K562 (cell line): Measurements from ENCODE around the gene RAP1GAP2. TPM values are rescaled to one million over a fixed set of nuclear protein-coding genes. Genes with fewer than 3 reads are reported as not detected.

Source experiments
- ATAC-seq: fragments of 200-7000 bp; cut with Tn5 transposase; 3 replicates; pipeline ENCODE4 v1.9.1; 2020; ENCODE audit warnings: moderate library complexity
- BruUV-seq: library from RNA; stranded (reverse); fragments of 400-500 nt; replicated peaks from 2 replicates; lab custom pipeline; 2021; lab: Mats Ljungman, UMichigan
- CTCF ChIA-PET: fragments of 300-600 bp; formaldehyde crosslinking; extraction: SDS; loops from one replicate; lab custom pipeline; 2021; ENCODE audit warnings: low intra/inter-chr PET ratio; lab: Yijun Ruan, JAX
- POLR2A ChIA-PET: fragments of 300-600, 350-650 bp; sonication (Branson Sonifier 250); formaldehyde crosslinking; extraction: SDS; loops from one replicate; lab custom pipeline; 2021; ENCODE audit warnings: antibody characterized with exemption, inconsistent platforms; lab: Yijun Ruan, JAX
- DNase-seq, 4 experiments: peaks; one replicate each; pipeline versions ENCODE4 v3.0.0 to v3.0.0-alpha.2; 2011 to 2018; ENCODE audit warnings: low spot score in 3 of 4, mixed read lengths in 3 of 4; ENCODE audit errors: extremely low read depth in 1 of 4
- FAIRE-seq: peaks from 2 replicates; lab custom pipeline; 2011; peaks lifted over from hg19 to GRCh38; lab: Jason Lieb, UNC
- H2AFZ ChIP-seq: 2 replicates; pipeline ENCODE4 v1.6.0; 2011; ENCODE audit warnings: low read depth, low read length, control low read depth, inconsistent platforms
- H3K27ac ChIP-seq: fragments of 200-600 bp; 3 replicates; pipeline ENCODE4 v1.8.0; 2011; ENCODE audit warnings: low read depth, mild to moderate bottlenecking, control low read depth, inconsistent platforms, low read length, moderate library complexity, mixed read lengths; ENCODE audit errors: extremely low read depth
- H3K27me3 ChIP-seq, 2 experiments: fragments of 300-600 bp in 1 of 2; 2 replicates in 1 of 2; 3 replicates in 1 of 2; pipeline versions ENCODE4 v1.6.0 to v1.8.0; 2011; ENCODE audit warnings: inconsistent platforms in 2 of 2, low read length in 2 of 2, mild to moderate bottlenecking in 1 of 2, mixed read lengths in 1 of 2, moderate library complexity in 1 of 2; ENCODE audit not compliant: control insufficient read depth in 2 of 2, insufficient read depth in 2 of 2
- H3K36me3 ChIP-seq: fragments of 300-600 bp; 3 replicates; pipeline ENCODE4 v1.8.0; 2011; ENCODE audit warnings: mild to moderate bottlenecking, low read length, inconsistent platforms; ENCODE audit not compliant: control insufficient read depth, insufficient read depth
- H3K4me1 ChIP-seq, 2 experiments: fragments of 200-600 bp in 1 of 2; replicated peaks in 1 of 2; 2 replicates in 1 of 2; 3 replicates in 1 of 2; pipeline versions ENCODE4 v1.5.1 to v1.8.0; 2011; ENCODE audit warnings: inconsistent platforms in 2 of 2, low read length in 2 of 2, mild to moderate bottlenecking in 1 of 2, mixed read lengths in 1 of 2, moderate library complexity in 1 of 2; ENCODE audit not compliant: control insufficient read depth in 2 of 2, insufficient read depth in 2 of 2
- H3K4me2 ChIP-seq: 2 replicates; pipeline ENCODE4 v1.6.1; 2011; ENCODE audit warnings: low read length, control low read depth, inconsistent platforms, mixed read lengths; ENCODE audit not compliant: insufficient read depth
- H3K4me3 ChIP-seq: fragments of 200-600 bp; sonication (generic), shearing (Covaris generic); 2 replicates; pipeline ENCODE4 v1.5.1; 2016; ENCODE audit warnings: control low read depth, inconsistent platforms
- H3K79me2 ChIP-seq: fragments of 200-600 bp; 3 replicates; pipeline ENCODE4 v1.8.0; 2011; ENCODE audit warnings: low read length, inconsistent platforms; ENCODE audit not compliant: control insufficient read depth, insufficient read depth
- H3K9ac ChIP-seq, 2 experiments: 2 replicates each; pipeline versions ENCODE4 v1.6.0 to v1.6.1; 2011; ENCODE audit warnings: low read depth in 2 of 2, low read length in 2 of 2, control low read depth in 1 of 2, inconsistent platforms in 1 of 2, mild to moderate bottlenecking in 1 of 2, mixed read lengths in 1 of 2; ENCODE audit not compliant: insufficient read depth in 1 of 2
- H3K9me1 ChIP-seq: one replicate; pipeline ENCODE4 v1.6.0; 2011; ENCODE audit warnings: inconsistent platforms, mild to moderate bottlenecking, low read length, moderate library complexity; ENCODE audit not compliant: control insufficient read depth, insufficient read depth
- H3K9me3 ChIP-seq: replicated peaks from 2 replicates; pipeline ENCODE4 v1.5.1; 2011; ENCODE audit warnings: low read depth, low read length, inconsistent platforms; ENCODE audit not compliant: control insufficient read depth, insufficient read depth
- H4K20me1 ChIP-seq: replicated peaks from 2 replicates; pipeline ENCODE4 v1.6.1; 2011; ENCODE audit warnings: low read length, inconsistent platforms, mixed read lengths; ENCODE audit not compliant: control insufficient read depth, insufficient read depth
- KHSRP ChIP-seq: fragments of 450-650 bp; IDR thresholded peaks from 2 replicates; pipeline ENCODE4 v1.6.1; 2017
- RFX1 ChIP-seq: fragments of 450-650 bp; IDR thresholded peaks from 2 replicates; pipeline ENCODE4 v1.6.1; 2016; ENCODE audit warnings: mild to moderate bottlenecking, moderate library complexity
- TAL1 ChIP-seq: fragments of 450-650 bp; IDR thresholded peaks from 2 replicates; pipeline ENCODE4 v1.6.1; 2016; ENCODE audit warnings: mild to moderate bottlenecking
- ZC3H11A ChIP-seq: IDR thresholded peaks from 2 replicates; pipeline ENCODE4 v1.6.1; 2012; ENCODE audit warnings: low read depth, low read length, improper control_type of control experiment
- ZFP36 ChIP-seq: fragments of 150-350 bp; IDR thresholded peaks from 2 replicates; pipeline ENCODE4 v1.6.1; 2018; ENCODE audit warnings: low read length, low read depth; ENCODE audit not compliant: partially characterized antibody
- ZNF212 ChIP-seq: fragments of 450-650 bp; formaldehyde crosslinking; IDR thresholded peaks from 2 replicates; pipeline ENCODE4 v1.4.0; 2020; ENCODE audit warnings: mild to moderate bottlenecking
- ZNF263 ChIP-seq: sonication (generic); formaldehyde crosslinking; IDR thresholded peaks from 2 replicates; pipeline ENCODE4 v1.8.0; 2022; ENCODE audit warnings: mild to moderate bottlenecking, missing genetic modification reagents, borderline replicate concordance
- WGBS: fragments of 100-300 bp; shearing (Covaris generic); methylation state at CpG from one replicate; pipeline ENCODE4 v1.1.6; 2016; ENCODE audit warnings: low coverage, mixed read lengths; ENCODE audit not compliant: insufficient coverage; ENCODE audit errors: missing lambda C conversion rate; 5-methylcytosine and 5-hydroxymethylcytosine counted together
- in situ Hi-C: fragments of 300-500 bp; cut with MboI; formaldehyde crosslinking; loops from 4 replicates; pipeline ENCODE4 v1.15.0; 2018; ENCODE audit warnings: inconsistent platforms, mixed read lengths
- intact Hi-C: fragments of 100-400 bp; cut with micrococcal nuclease; formaldehyde crosslinking; loops from 2 replicates; pipeline ENCODE4 v1.14.2; 2022
- polyA plus RNA-seq, 8 experiments: library from polyadenylated mRNA; depleted of rRNA in 4 of 8; stranded (reverse) in 5 of 8; unstranded in 3 of 8; fragments of >200 nt; fragmentation: Nextera tagmentation in 2 of 8; fragmentation: Illumina TruSeq in 1 of 8; extraction: Ambion mirVana in 2 of 8; extraction: Trizol in 1 of 8; gene quantifications; 2 replicates each; pipeline versions ENCODE4 v1.2.1 to v1.2.3, GENCODE V29; 2011 to 2014; ENCODE audit warnings: inconsistent platforms in 1 of 8, missing spikeins in 1 of 8
- total RNA-seq, 7 experiments: library from RNA; depleted of rRNA in 6 of 7; stranded (reverse); fragments of >200 nt in 6 of 7; fragmentation: Illumina TruSeq in 2 of 7; extraction: Trizol in 2 of 7; gene quantifications; 2 replicates each; pipeline versions ENCODE4 v1.2.1 to v1.2.3, GENCODE V29; 2011 to 2021; ENCODE audit warnings: low replicate concordance in 1 of 7
- TF ChIP-seq, protein P1 (sequence below), 2 experiments: fragments of 450-650 bp in 1 of 2; sonication (generic) in 1 of 2; formaldehyde crosslinking in 1 of 2; IDR thresholded peaks in 1 of 2; conservative IDR thresholded peaks in 1 of 2; 2 replicates each; pipeline versions ENCODE4 v1.6.1 to v1.8.1; 2016 to 2023; ENCODE audit warnings: mild to moderate bottlenecking in 2 of 2, moderate library complexity in 2 of 2, inconsistent platforms in 1 of 2, missing genetic modification reagents in 1 of 2
- TF ChIP-seq, protein P2 (sequence below): fragments of 450-650 bp; formaldehyde crosslinking; IDR thresholded peaks from 2 replicates; pipeline ENCODE4 v1.4.0; 2020; ENCODE audit warnings: mild to moderate bottlenecking, moderate library complexity
- TF ChIP-seq, protein P3 (sequence below): fragments of 450-650 bp; IDR thresholded peaks from 2 replicates; pipeline ENCODE4 v1.6.1; 2016; ENCODE audit warnings: borderline replicate concordance
- TF ChIP-seq, protein P4 (sequence below): sonication (generic); formaldehyde crosslinking; IDR thresholded peaks from 2 replicates; pipeline ENCODE4 v1.8.0; 2023; ENCODE audit warnings: missing genetic modification reagents, mild to moderate bottlenecking, borderline replicate concordance

The RAP1GAP2 gene
- total and polyA plus RNA-seq, 9 of the 15 experiments (the other 6 are each of a cell fraction or from before 2014, with no cell fraction given): 0.01 to 1.3 (median 0.42) TPM; not detected in 1

DNA sequence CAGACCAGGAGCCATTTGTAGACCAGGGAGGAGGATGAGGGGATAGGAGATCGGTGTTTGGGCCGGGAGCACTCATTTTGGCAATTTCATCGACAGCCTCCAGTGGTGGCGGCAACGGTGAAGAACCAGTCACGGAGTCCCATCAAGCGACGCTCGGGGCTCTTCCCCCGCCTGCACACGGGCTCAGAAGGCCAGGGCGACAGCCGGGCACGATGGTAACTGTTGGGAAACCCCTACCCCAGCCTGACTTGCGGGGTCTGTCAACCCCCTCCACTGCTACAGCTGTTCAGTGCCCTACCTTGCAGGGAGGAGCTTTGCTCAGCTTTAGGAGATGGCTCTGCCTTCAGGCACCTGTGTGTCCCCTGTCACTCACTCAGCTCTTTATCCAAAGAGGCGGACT is 224.1 kb downstream of the RAP1GAP2 start:
- H3K36me3 ChIP-seq: no peaks in the 10 kb centered on the region
- no peak for FAIRE-seq
- no peak overlapping the region for H3K27ac ChIP-seq
- H4K20me1 ChIP-seq: no peaks in the 10 kb centered on the region
- no peaks in the 10 kb centered on the region for H3K9me3 ChIP-seq
- no peak overlapping the region for H2AFZ ChIP-seq
- no peak overlapping the region for H3K4me3 ChIP-seq
- no peaks in the 10 kb centered on the region for H3K4me1 ChIP-seq
- H3K79me2 ChIP-seq: no peaks in the 10 kb centered on the region
- CTCF ChIA-PET: no interaction called here
- DNase-seq: no peak
- ATAC-seq: no peak
- H3K9ac ChIP-seq: no peak overlapping the region
- POLR2A ChIA-PET: no interaction called here
- under 1% methylated on average over 13 of the region's 16 CpGs for WGBS
- intact Hi-C loops: no loop called here
- no peak overlapping the region for H3K4me2 ChIP-seq
- in situ Hi-C loops: loop anchor here (25.0 kb wide), 1 partner anchor 183 kb away; no protein-coding TSS in a partner anchor
- BruUV-seq: no TSS peak
- H3K9me1 ChIP-seq: no peaks in the 10 kb centered on the region
- peaks cover 0 to 7% of the 10 kb centered on the region in 2 experiments; a peak in 3 of 5 replicates for H3K27me3 ChIP-seq
- TF ChIP-seq ZC3H11A: no peak
- TF ChIP-seq KHSRP: no peak
- no peak for TF ChIP-seq ZFP36
- no peak for TF ChIP-seq ZNF212 (CRISPR knock-in tag)
- TF ChIP-seq, protein P1, sequence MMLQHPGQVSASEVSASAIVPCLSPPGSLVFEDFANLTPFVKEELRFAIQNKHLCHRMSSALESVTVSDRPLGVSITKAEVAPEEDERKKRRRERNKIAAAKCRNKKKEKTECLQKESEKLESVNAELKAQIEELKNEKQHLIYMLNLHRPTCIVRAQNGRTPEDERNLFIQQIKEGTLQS (IDR thresholded peaks at IDR 0.05): no peak
- TF ChIP-seq, protein P1 (CRISPR knock-in tag; conservative IDR thresholded peaks at IDR 0.05): no peak
- TF ChIP-seq, protein P2, sequence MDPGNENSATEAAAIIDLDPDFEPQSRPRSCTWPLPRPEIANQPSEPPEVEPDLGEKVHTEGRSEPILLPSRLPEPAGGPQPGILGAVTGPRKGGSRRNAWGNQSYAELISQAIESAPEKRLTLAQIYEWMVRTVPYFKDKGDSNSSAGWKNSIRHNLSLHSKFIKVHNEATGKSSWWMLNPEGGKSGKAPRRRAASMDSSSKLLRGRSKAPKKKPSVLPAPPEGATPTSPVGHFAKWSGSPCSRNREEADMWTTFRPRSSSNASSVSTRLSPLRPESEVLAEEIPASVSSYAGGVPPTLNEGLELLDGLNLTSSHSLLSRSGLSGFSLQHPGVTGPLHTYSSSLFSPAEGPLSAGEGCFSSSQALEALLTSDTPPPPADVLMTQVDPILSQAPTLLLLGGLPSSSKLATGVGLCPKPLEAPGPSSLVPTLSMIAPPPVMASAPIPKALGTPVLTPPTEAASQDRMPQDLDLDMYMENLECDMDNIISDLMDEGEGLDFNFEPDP (CRISPR knock-in tag): no peak
- TF ChIP-seq, protein P3, sequence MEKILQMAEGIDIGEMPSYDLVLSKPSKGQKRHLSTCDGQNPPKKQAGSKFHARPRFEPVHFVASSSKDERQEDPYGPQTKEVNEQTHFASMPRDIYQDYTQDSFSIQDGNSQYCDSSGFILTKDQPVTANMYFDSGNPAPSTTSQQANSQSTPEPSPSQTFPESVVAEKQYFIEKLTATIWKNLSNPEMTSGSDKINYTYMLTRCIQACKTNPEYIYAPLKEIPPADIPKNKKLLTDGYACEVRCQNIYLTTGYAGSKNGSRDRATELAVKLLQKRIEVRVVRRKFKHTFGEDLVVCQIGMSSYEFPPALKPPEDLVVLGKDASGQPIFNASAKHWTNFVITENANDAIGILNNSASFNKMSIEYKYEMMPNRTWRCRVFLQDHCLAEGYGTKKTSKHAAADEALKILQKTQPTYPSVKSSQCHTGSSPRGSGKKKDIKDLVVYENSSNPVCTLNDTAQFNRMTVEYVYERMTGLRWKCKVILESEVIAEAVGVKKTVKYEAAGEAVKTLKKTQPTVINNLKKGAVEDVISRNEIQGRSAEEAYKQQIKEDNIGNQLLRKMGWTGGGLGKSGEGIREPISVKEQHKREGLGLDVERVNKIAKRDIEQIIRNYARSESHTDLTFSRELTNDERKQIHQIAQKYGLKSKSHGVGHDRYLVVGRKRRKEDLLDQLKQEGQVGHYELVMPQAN: no peak
- no peak for TF ChIP-seq ZNF263
- TF ChIP-seq, protein P4, sequence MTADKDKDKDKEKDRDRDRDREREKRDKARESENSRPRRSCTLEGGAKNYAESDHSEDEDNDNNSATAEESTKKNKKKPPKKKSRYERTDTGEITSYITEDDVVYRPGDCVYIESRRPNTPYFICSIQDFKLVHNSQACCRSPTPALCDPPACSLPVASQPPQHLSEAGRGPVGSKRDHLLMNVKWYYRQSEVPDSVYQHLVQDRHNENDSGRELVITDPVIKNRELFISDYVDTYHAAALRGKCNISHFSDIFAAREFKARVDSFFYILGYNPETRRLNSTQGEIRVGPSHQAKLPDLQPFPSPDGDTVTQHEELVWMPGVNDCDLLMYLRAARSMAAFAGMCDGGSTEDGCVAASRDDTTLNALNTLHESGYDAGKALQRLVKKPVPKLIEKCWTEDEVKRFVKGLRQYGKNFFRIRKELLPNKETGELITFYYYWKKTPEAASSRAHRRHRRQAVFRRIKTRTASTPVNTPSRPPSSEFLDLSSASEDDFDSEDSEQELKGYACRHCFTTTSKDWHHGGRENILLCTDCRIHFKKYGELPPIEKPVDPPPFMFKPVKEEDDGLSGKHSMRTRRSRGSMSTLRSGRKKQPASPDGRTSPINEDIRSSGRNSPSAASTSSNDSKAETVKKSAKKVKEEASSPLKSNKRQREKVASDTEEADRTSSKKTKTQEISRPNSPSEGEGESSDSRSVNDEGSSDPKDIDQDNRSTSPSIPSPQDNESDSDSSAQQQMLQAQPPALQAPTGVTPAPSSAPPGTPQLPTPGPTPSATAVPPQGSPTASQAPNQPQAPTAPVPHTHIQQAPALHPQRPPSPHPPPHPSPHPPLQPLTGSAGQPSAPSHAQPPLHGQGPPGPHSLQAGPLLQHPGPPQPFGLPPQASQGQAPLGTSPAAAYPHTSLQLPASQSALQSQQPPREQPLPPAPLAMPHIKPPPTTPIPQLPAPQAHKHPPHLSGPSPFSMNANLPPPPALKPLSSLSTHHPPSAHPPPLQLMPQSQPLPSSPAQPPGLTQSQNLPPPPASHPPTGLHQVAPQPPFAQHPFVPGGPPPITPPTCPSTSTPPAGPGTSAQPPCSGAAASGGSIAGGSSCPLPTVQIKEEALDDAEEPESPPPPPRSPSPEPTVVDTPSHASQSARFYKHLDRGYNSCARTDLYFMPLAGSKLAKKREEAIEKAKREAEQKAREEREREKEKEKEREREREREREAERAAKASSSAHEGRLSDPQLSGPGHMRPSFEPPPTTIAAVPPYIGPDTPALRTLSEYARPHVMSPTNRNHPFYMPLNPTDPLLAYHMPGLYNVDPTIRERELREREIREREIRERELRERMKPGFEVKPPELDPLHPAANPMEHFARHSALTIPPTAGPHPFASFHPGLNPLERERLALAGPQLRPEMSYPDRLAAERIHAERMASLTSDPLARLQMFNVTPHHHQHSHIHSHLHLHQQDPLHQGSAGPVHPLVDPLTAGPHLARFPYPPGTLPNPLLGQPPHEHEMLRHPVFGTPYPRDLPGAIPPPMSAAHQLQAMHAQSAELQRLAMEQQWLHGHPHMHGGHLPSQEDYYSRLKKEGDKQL: no peak
- TF ChIP-seq RFX1: no peak
- TF ChIP-seq TAL1: no peak
